Measurements from ENCODE around the gene EPHB1.

The EPHB1 gene

GRCh38 chr3:135137296-135137695, 342.2 kb downstream of the EPHB1 start:
- DNase-seq (ENCODE audit: extremely low read depth, low read depth), result no peak
- TF ChIP-seq CTCF (IDR thresholded peaks at IDR 0.05; ENCODE audit: low read depth, low read length, missing control alignments), result no peak
- H3K4me3 ChIP-seq (replicated peaks; ENCODE audit: low read depth, low read length), result no peak overlapping the region

GRCh38 chr3:135138776-135139175, 343.7 kb downstream of the EPHB1 start:
- TF ChIP-seq CTCF (IDR thresholded peaks at IDR 0.05; ENCODE audit: low read depth, low read length, missing control alignments), result no peak
- no peak for DNase-seq (ENCODE audit: extremely low read depth, low read depth)
- no peak overlapping the region for H3K4me3 ChIP-seq (replicated peaks; ENCODE audit: low read depth, low read length)

GRCh38 chr3:135140591-135140990, 345.5 kb downstream of the EPHB1 start:
- H3K4me3 ChIP-seq (replicated peaks; ENCODE audit: low read depth, low read length), result no peak overlapping the region
- no peak for DNase-seq (ENCODE audit: extremely low read depth, low read depth)
- no peak for TF ChIP-seq CTCF (IDR thresholded peaks at IDR 0.05; ENCODE audit: low read depth, low read length, missing control alignments)

GRCh38 chr3:135141160-135141559, 346.1 kb downstream of the EPHB1 start:
- H3K4me3 ChIP-seq (replicated peaks; ENCODE audit: low read depth, low read length), result no peak overlapping the region
- DNase-seq (ENCODE audit: extremely low read depth, low read depth), result no peak
- no peak for TF ChIP-seq CTCF (IDR thresholded peaks at IDR 0.05; ENCODE audit: low read depth, low read length, missing control alignments)

GRCh38 chr3:135141672-135142071, 346.6 kb downstream of the EPHB1 start:
- DNase-seq (ENCODE audit: extremely low read depth, low read depth), result no peak
- TF ChIP-seq CTCF (IDR thresholded peaks at IDR 0.05; ENCODE audit: low read depth, low read length, missing control alignments), result no peak
- no peak overlapping the region for H3K4me3 ChIP-seq (replicated peaks; ENCODE audit: low read depth, low read length)

GRCh38 chr3:135142530-135142929, 347.5 kb downstream of the EPHB1 start:
- TF ChIP-seq CTCF (IDR thresholded peaks at IDR 0.05; ENCODE audit: low read depth, low read length, missing control alignments), result no peak
- no peak overlapping the region for H3K4me3 ChIP-seq (replicated peaks; ENCODE audit: low read depth, low read length)
- no peak for DNase-seq (ENCODE audit: extremely low read depth, low read depth)

GRCh38 chr3:135143474-135143873, 348.4 kb downstream of the EPHB1 start:
- no peak overlapping the region for H3K4me3 ChIP-seq (replicated peaks; ENCODE audit: low read depth, low read length)
- DNase-seq (ENCODE audit: extremely low read depth, low read depth), result no peak
- TF ChIP-seq CTCF (IDR thresholded peaks at IDR 0.05; ENCODE audit: low read depth, low read length, missing control alignments), result no peak
